HepG2 (cell line): ENCODE measurements around the gene KREMEN1. TPM values are rescaled to one million over a fixed set of nuclear protein-coding genes. Genes with fewer than 3 reads are reported as not detected.

ENCODE experiments used
- ATAC-seq: fragments of 200-7000 bp; cut with Tn5 transposase; 3 replicates; pipeline ENCODE4 v1.9.1; 2020; ENCODE audit warnings: mild to moderate bottlenecking, moderate library complexity
- BruUV-seq: library from RNA; stranded (reverse); fragments of 400-500 nt; replicated peaks from 2 replicates; lab custom pipeline; 2021; lab: Mats Ljungman, UMichigan
- CTCF ChIA-PET: fragments of 300-600 bp; formaldehyde crosslinking; extraction: SDS; loops from one replicate; lab custom pipeline; 2021; ENCODE audit warnings: low total read pairs, inconsistent platforms, low intra/inter-chr PET ratio; lab: Yijun Ruan, JAX
- POLR2A ChIA-PET: fragments of 350-600 bp; sonication (Branson Sonifier 250); formaldehyde crosslinking; loops from one replicate; lab custom pipeline; 2020; ENCODE audit warnings: antibody characterized with exemption, inconsistent platforms; lab: Yijun Ruan, JAX
- DNase-seq: peaks from one replicate; pipeline ENCODE4 v3.0.0-alpha.2; 2015; ENCODE audit warnings: low spot score
- FAIRE-seq: peaks from 3 replicates; lab custom pipeline; 2011; peaks lifted over from hg19 to GRCh38; lab: Jason Lieb, UNC
- H2AFZ ChIP-seq: one replicate; pipeline ENCODE4 v1.6.1; 2011; ENCODE audit warnings: low read length, inconsistent platforms
- H3K27ac ChIP-seq: fragments of 300-600 bp; 3 replicates; pipeline ENCODE4 v1.8.0; 2011; ENCODE audit warnings: mixed run types, mild to moderate bottlenecking, mixed read lengths, low read length, inconsistent platforms; ENCODE audit not compliant: insufficient read depth; ENCODE audit errors: extremely low read length
- H3K27me3 ChIP-seq, 2 experiments: fragments of 200-600 bp in 1 of 2; 2 replicates in 1 of 2; 3 replicates in 1 of 2; pipeline versions ENCODE4 v1.6.0 to v1.8.0; 2011; ENCODE audit warnings: low read length in 2 of 2, mild to moderate bottlenecking in 2 of 2, moderate library complexity in 2 of 2, inconsistent platforms in 1 of 2; ENCODE audit not compliant: insufficient read depth in 2 of 2, control insufficient read depth in 1 of 2
- H3K36me3 ChIP-seq, 2 experiments: fragments of 200-600 bp in 1 of 2; replicated peaks in 1 of 2; 2 replicates in 1 of 2; 3 replicates in 1 of 2; pipeline versions ENCODE4 v1.5.1 to v1.8.0; 2011; ENCODE audit warnings: low read length in 2 of 2, inconsistent platforms in 1 of 2; ENCODE audit not compliant: insufficient read depth in 2 of 2, control insufficient read depth in 1 of 2
- H3K4me1 ChIP-seq: 2 replicates; pipeline ENCODE4 v1.5.1; 2012; ENCODE audit warnings: low read length, inconsistent platforms; ENCODE audit not compliant: insufficient read depth
- H3K4me2 ChIP-seq: 2 replicates; pipeline ENCODE4 v1.6.0; 2011; ENCODE audit warnings: low read depth, low read length, inconsistent platforms
- H3K4me3 ChIP-seq, 3 experiments: fragments of 200-600 bp in 1 of 3; sonication (generic), shearing (Covaris generic) in 1 of 3; replicated peaks in 1 of 3; 2 replicates each; pipeline ENCODE4 v1.5.1; 2011 to 2016; ENCODE audit warnings: low read length in 3 of 3, inconsistent platforms in 2 of 3, low read depth in 2 of 3, mild to moderate bottlenecking in 2 of 3, control low read depth in 1 of 3, mixed read lengths in 1 of 3; ENCODE audit not compliant: insufficient read depth in 1 of 3
- H3K79me2 ChIP-seq: one replicate; pipeline ENCODE4 v1.6.1; 2011; ENCODE audit warnings: low read length, inconsistent platforms; ENCODE audit not compliant: insufficient read depth
- H3K9ac ChIP-seq: 2 replicates; pipeline ENCODE4 v1.6.0; 2011; ENCODE audit warnings: mild to moderate bottlenecking, low read depth, low read length, inconsistent platforms; ENCODE audit not compliant: insufficient read depth
- H3K9me3 ChIP-seq: 2 replicates; pipeline ENCODE4 v1.5.1; 2012; ENCODE audit warnings: mild to moderate bottlenecking, low read length
- H4K20me1 ChIP-seq: 2 replicates; pipeline ENCODE4 v1.6.0; 2011; ENCODE audit warnings: inconsistent platforms, mild to moderate bottlenecking, low read length, moderate library complexity; ENCODE audit not compliant: insufficient read depth
- ARHGAP35 ChIP-seq: sonication (generic); formaldehyde crosslinking; IDR thresholded peaks from 2 replicates; pipeline ENCODE4 v1.9.0; 2022; ENCODE audit warnings: mild to moderate bottlenecking, inconsistent platforms, moderate library complexity, missing genetic modification reagents, borderline replicate concordance
- BORCS8-MEF2B ChIP-seq: sonication (generic); formaldehyde crosslinking; IDR thresholded peaks from 2 replicates; pipeline ENCODE4 v1.8.0; 2022; ENCODE audit warnings: mild to moderate bottlenecking, missing genetic modification reagents
- ZNF7 ChIP-seq: IDR thresholded peaks from 2 replicates; pipeline ENCODE4 v1.6.1; 2016; ENCODE audit warnings: missing biosample characterization, missing genetic modification reagents
- WGBS: methylation state at CpG from one replicate; pipeline ENCODE4 v1.1.6; 2017; ENCODE audit warnings: low lambda C conversion rate; 5-methylcytosine and 5-hydroxymethylcytosine counted together
- in situ Hi-C: cut with HindIII; loops from 2 replicates; pipeline ENCODE4 v1.10.0; 2017; ENCODE audit warnings: low pct_unique_long_range_greater_than_20kb; ENCODE audit not compliant: extremely low pct_ligation_motif_present
- intact Hi-C: fragments of 100-400 bp; cut with micrococcal nuclease; formaldehyde crosslinking; loops from one replicate; pipeline ENCODE4 v1.10.0; 2022; ENCODE audit not compliant: unreplicated experiment
- polyA plus RNA-seq, 8 experiments: library from polyadenylated mRNA; depleted of rRNA in 3 of 8; stranded (reverse) in 7 of 8; unstranded in 1 of 8; fragments of >200 nt; fragmentation: Illumina TruSeq in 4 of 8; extraction: Trizol in 4 of 8; gene quantifications; 2 replicates each; pipeline versions ENCODE4 v1.2.1 to v1.2.3, GENCODE V29; 2011 to 2016; ENCODE audit warnings: low read depth in 4 of 8, missing spikeins in 1 of 8, mixed read lengths in 1 of 8; ENCODE audit not compliant: insufficient read depth in 1 of 8
- total RNA-seq, 5 experiments: library from RNA; depleted of rRNA; stranded (reverse); fragments of >200 nt; fragmentation: Illumina TruSeq; extraction: Trizol; gene quantifications; 2 replicates each; pipeline ENCODE4 v1.2.3, GENCODE V29; 2016; ENCODE audit warnings: low read depth in 1 of 5
- TF ChIP-seq, protein P1 (sequence below): sonication (generic); IDR thresholded peaks from 2 replicates; pipeline ENCODE4 v1.6.1; 2016; ENCODE audit warnings: low read depth, borderline replicate concordance

KREMEN1 gene
- total and polyA plus RNA-seq, 2 of the 13 experiments (the other 11 are each of a cell fraction or from before 2014, with no cell fraction given) = 9.8 to 13.8 TPM

- no peak overlapping the region for H3K4me2 ChIP-seq
- H3K4me1 ChIP-seq = peaks cover 54% of the 10 kb centered on the region
- H3K36me3 ChIP-seq = no peaks in the 10 kb centered on the region
- no peak overlapping the region for H3K4me3 ChIP-seq
- ChIA-PET CTCF (no interaction called here), POLR2A (no interaction called here)
- DNase-seq (no peak), ATAC-seq (no peak), FAIRE-seq (no peak)
- intact Hi-C loops = no loop called here
- H3K9ac ChIP-seq = no peak overlapping the region
- no TSS peak for BruUV-seq
- H3K9me3 ChIP-seq = no peaks in the 10 kb centered on the region
- H2AFZ ChIP-seq = no peak overlapping the region
- H3K27ac ChIP-seq = no peak overlapping the region
- no peaks in the 10 kb centered on the region for H3K79me2 ChIP-seq
- no peaks in the 10 kb centered on the region for H4K20me1 ChIP-seq
- in situ Hi-C loops = no loop called here
- WGBS = 26% methylated on average over 7 of the region's 7 CpGs
- 0 out of 5 replicates have a peak, but pooled peaks cover 0 to 1% of the 10 kb centered on the region in 2 experiments for H3K27me3 ChIP-seq
- no peak for TF ChIP-seq ARHGAP35 (CRISPR knock-in tag)
- TF ChIP-seq, all 625 proteins: peak for 0
Observed at GRCh38 chr22:29065468-29066190, 7.2 kb upstream of the KREMEN1 start.

- in situ Hi-C loops (no loop called here), intact Hi-C loops (no loop called here)
- peak overlapping the region; percentile 58 for H3K4me2 ChIP-seq
- DNase-seq (no peak), FAIRE-seq (no peak), ATAC-seq (no peak)
- H3K4me3 ChIP-seq = peak overlapping the region in 1 of 3 experiments; percentile 7; a peak in 1 of 6 replicates
- H3K27ac ChIP-seq = peak overlapping the region; percentile 22
- peaks cover 59% of the 10 kb centered on the region for H3K4me1 ChIP-seq
- no TSS peak for BruUV-seq
- no peaks in the 10 kb centered on the region for H3K9me3 ChIP-seq
- H3K9ac ChIP-seq = no peak overlapping the region
- ChIA-PET CTCF (no interaction called here), POLR2A (interaction anchor here (0.7 to 1.2 kb wide), 2 partner anchors 15 to 68 kb away, joined by 3 to 4 read pairs; no protein-coding TSS in a partner anchor)
- no peaks in the 10 kb centered on the region for H3K79me2 ChIP-seq
- TF ChIP-seq ZNF7 (CRISPR knock-in tag) (peak; percentile 25; the same call in 1 of the 2 replicates), BORCS8-MEF2B (CRISPR knock-in tag) (no peak)
- TF ChIP-seq, protein P1, sequence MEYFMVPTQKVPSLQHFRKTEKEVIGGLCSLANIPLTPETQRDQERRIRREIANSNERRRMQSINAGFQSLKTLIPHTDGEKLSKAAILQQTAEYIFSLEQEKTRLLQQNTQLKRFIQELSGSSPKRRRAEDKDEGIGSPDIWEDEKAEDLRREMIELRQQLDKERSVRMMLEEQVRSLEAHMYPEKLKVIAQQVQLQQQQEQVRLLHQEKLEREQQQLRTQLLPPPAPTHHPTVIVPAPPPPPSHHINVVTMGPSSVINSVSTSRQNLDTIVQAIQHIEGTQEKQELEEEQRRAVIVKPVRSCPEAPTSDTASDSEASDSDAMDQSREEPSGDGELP = 0 out of 2 replicates have a peak, but pooled peaks have one; percentile 9
- TF ChIP-seq, all 625 proteins: peak for 2
- H4K20me1 ChIP-seq = 0 out of 2 replicates have a peak, but pooled peaks cover 4% of the 10 kb centered on the region
- 7% methylated on average over 4 of the region's 4 CpGs for WGBS
- no peaks in the 10 kb centered on the region for H3K27me3 ChIP-seq
- H2AFZ ChIP-seq = no peak overlapping the region
- no peaks in the 10 kb centered on the region for H3K36me3 ChIP-seq
Observed at GRCh38 chr22:29069463-29069862, 3.4 kb upstream of the KREMEN1 start.
